HG03460 (cell line): Measurements from ENCODE around the gene RNFT2.
A peak's percentile ranks its signal among the peaks of the same experiment; 100 is the strongest.
"Not testable (repeated sequence)": the region's sequence is repeated elsewhere in the genome, so short reads cannot be mapped to it uniquely, and the experiment has no call there.

Experiments
- ATAC-seq: cut with Tn5 transposase; IDR thresholded peaks from one replicate; pipeline ENCODE4 v1.9.1; 2021; ENCODE audit not compliant: unreplicated experiment

Gene RNFT2

DNA sequence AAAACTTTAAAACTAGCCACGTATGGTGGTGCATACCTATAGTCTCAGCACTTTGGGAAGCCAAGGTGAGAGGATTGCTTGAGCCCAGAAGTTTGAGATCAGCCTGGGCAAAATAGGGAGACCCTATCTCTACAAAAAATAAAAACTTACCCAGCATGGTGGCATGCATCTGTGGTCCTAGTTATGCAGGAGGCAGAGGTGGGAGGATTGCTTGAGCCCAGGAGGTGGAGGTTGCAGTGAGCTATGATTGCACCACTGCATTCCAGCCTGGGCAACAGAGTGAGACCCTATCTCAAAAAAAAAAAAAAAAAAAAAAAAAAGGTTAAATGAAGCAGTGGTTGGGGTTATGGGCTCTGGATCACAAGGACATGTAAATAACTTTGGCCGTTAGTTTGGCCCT lies 4.7 kb downstream of the RNFT2 start:
- not testable (repeated sequence) for ATAC-seq

DNA sequence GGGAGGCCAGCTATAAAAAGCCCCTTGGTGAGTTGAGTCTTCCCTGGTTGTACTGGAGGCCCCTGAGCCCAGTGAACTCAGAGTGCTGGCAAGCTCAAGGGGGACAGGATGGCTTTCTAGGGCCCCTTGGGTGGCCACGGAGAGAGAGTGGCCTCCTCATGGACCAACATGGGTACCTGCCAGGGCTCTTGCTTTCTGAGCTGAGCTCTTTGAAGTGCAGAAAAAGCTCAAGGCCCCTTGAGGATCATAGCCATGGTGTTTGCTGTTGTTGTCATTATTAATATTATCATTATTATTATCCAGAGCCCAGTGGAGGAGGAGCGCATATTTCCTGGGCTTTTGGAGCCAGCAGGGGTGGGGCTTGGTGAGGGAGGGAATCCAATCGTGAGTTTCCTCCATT lies 6.7 kb downstream of the RNFT2 start:
- ATAC-seq: no peak

DNA sequence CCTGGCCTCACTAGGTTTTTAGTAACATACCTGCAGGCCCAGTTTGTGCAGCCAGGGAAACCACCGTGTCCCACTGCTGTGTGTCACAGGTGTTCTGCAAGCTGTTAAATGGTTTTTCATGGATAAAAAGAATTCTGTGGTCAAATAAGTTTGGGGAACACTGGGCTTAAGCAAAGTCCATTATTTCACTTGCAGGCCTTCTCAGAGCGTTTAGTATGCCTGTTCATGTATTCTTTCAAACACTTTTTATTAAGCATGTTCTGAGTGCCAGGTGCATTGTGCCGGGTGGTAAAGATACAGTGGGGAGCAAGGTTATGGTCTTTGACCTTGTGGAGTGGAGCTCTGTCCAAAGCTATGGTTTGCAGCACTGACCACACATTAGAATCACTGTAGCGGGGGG lies 7.4 kb downstream of the RNFT2 start:
- no peak for ATAC-seq

DNA sequence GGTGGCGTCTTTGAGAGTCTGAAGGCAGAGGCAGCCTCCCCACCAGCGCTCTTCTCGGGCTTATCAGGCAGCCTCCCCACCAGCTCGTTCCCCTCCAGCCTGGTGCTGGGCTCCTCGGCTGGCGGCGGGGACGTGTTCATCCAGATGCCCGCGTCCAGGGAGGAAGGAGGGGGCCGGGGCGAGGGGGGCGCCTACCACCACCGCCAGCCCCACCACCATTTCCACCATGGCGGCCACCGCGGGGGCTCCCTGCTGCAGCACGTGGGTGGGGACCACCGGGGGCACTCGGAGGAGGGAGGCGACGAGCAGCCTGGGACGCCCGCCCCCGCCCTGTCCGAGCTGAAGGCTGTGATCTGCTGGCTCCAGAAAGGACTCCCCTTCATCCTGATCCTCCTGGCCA lies 11.8 kb downstream of the RNFT2 start:
- no peak for ATAC-seq

DNA sequence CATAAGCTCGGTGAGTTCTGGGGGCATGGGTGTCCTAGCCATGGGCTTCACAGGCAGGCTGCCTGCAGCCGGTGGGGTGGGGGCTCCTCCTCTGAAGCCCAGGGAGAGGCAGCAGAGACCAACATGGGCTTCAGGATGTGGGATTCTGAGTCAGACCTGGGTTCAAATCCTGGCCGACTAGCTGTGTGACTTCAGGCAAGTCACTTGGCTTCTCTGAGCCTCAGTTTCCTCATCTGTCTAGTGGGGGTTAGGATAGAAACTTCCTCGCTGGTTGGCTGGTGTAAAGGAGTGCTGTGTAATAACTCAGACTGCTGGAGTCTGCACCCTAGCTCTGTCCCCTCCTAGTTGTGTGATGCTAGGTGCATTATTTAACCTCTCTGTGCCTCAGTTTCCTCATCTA lies 12.2 kb downstream of the RNFT2 start:
- ATAC-seq: no peak

DNA sequence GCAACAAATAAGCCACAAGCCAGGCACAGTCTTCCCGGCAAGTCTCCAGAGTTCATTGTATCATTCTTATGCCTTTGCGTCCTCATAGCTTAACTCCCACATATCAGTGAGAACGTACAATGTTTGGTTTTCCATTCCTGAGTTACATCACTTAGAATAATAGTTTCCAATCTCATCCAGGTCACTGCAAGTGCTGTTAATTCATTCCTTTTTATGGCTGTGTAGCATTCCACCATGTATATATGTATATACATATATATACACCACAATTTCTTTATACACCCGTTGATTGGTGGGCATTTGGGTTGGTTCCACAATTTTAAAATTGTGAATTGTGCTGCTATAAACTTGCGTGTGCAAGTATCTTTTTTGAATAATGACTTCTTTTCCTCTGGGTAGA lies 16.0 kb downstream of the RNFT2 start:
- not testable (repeated sequence) for ATAC-seq

DNA sequence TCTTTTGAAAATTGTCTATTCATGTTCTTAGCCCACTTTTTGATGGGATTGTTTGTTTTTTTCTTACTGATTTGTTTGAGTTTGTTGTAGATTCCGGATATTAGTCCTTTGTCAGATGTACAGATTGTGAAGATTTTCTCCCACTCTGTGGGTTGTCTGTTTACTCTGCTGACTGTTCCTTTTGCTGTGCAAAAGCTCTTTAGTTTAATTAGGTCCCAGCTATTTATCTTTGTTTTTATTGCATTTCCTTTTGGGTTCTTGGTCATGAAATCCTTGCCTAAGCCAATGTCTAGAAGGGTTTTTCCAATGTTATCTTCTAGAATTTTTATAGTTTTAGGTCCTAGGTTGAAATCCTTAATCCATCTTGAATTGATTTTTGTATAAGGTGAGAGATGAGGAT lies 16.7 kb downstream of the RNFT2 start:
- ATAC-seq: not testable (repeated sequence)

DNA sequence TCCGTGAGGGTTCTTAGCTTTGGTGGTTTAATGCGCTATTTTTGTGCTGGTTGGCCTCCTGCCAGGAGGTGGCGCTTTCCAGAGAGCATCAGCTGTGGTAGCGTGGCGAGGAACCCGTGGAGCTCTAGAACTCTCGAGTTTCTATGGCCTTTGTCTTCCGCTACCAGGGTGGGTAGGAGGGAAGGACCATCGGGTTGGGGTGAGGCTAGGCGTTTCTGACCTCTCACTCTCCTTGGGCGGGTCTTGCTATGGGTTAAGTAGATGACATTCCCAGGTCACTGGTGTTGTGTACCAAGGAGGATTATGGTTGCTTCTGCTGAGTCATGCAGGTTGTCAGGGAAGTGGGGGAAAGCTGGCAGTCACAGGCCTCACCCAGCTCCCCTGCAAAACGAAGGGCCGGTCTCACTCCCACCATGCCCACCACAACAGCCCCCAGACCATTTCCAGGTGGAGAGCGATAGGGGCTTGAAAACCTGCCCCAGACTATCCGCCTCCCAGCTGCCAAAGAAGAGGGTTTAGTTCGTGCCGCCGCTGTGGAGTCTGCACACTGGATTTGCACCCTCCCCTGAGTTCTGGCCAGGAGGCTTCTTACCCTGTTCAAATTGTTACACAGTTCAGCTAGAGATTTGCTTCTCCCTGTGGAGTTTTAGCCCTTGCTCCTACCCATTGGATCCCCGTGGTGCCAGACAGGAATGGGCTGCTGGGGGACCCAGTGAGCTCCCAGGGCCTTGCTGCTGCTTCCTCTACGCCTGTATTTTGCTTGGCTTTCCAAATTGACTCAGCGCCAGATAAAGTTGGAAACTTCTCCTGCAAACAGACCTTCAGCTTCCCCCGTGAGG lies 21.9 kb downstream of the RNFT2 start:
- peak; percentile 75 for ATAC-seq

DNA sequence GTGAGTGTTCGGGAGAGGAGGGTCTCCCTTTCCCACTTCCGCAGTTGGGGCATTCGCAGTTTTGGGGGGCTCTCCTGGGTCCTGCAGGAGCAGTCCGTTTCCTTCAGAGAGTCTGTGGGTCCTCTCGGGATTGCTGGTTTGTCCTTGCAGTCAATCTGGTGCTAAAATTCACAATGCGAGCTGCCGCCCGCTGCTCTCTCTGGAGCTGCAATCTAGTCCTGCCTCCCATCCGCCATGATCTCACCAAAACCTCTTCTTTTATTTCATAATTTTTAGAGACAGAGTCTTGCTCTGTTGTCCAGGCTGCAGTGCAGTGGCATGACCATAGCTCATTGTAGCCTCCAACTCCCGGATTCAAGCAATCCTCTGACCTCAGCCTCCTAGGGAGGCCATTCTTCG lies 22.5 kb downstream of the RNFT2 start:
- no peak for ATAC-seq

DNA sequence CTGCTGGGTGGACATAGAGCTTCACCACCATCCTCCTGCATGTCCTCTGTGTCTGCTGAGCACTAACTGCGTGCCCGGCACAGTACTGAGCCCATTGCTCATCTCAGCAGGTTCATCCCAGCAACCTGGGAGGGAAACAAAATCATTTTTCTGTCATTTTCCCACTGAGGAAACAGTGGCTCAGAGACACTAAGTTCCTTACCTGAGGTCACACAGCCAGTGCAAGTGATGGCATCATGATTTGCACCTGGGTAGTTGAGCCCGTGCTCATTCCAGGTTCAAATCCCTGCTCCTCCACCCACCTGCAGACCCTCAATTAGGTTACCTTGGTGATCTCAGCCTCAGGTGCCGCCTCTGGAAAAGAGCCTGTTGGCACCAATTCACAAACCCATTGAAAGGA lies 23.4 kb downstream of the RNFT2 start:
- ATAC-seq: no peak

DNA sequence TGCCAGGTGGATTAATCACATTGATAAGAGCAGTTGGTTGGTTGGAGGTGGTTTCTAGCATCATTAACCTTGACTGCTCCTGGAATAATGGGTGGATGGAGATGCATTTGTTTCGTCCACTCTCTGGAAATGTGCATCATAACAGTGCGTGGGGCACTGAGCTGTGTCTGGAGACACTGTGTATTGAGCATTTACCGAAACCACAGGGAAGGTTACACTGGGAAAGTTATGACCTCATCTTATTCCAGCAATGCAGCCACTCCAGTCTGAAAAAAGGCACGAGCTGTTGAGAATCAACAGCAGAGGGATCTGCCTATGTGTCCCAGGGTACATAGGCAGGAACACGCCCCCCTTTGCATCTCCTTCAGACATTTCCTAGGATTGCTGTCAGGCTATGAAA lies 27.2 kb downstream of the RNFT2 start:
- ATAC-seq: no peak

DNA sequence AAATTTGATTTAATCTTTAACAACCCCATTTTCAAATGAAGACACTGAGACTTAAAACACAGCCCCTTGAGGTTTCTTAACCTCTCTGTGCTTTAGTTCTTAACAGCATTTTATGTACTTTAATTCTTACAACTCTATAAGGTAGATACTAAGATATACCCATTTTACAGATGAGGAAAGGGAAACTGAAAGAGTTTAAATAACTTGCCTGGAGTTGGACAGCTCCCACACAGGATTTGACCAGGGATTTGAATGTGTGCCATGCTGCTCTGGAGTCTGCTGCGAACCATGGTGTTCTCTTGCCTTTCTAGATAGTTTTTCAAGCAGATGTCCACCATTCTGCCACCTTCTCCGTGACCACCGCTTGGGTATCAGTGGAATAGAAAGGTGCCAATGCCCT lies 28.2 kb downstream of the RNFT2 start:
- no peak for ATAC-seq

DNA sequence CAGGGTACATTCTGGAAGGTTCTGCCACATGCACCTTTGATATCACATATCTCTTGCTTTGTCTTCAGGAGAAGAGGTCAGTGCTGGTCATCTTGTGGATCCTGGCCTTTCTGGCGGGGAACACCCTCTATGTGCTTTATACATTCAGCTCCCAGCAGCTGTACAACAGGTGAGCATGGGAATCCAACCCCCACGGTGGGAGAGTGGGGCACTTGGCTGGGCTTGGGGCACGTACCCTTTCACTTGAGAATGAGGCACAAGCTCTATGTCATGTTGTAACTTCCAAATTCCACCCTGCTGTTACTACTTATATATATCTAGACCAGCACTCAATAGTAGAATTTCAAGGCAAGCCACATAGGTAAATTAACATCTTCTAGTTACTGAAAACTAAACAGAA lies 28.6 kb downstream of the RNFT2 start:
- ATAC-seq: no peak

DNA sequence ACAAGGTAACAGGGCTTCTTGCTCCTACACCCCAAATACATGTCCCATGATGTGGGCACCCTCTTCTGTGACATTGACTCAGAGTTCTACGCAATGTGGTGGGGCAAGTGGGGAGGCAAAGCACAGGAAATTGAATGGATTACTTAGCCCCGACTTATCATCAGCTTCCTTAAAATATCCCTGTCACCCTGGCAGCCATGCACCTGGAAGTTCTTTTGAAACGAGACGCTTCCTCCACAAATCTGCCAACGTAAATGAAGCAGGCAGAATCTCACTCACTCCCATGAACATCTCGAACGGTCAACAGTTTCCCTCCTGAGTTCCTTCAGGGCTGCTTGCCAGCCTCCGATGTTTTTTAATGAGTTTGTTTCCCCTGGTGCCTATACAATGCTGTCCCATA lies 33.5 kb downstream of the RNFT2 start:
- no peak for ATAC-seq

DNA sequence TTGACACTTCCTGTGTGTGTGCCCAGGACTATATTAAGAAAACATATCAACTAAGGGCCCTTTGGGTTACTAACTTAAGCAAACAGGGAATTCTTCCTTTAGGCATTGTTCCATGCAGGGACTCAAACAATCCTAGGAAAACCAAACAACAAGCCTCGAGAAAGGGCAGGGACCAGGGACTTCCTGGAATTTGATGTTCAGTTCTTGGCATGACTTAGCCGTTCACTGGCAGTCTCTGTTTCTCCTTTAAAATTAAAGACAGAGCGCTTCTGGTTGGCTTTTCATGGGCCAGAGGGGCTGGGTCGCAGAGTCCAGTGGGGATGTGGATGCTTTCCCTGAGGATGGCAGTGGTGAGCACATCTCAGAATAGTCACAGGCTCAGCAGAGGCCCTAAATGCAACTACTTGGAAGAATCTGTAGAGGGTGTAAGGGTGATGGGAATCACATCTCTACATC lies 35.2 kb downstream of the RNFT2 start:
- ATAC-seq: no peak

DNA sequence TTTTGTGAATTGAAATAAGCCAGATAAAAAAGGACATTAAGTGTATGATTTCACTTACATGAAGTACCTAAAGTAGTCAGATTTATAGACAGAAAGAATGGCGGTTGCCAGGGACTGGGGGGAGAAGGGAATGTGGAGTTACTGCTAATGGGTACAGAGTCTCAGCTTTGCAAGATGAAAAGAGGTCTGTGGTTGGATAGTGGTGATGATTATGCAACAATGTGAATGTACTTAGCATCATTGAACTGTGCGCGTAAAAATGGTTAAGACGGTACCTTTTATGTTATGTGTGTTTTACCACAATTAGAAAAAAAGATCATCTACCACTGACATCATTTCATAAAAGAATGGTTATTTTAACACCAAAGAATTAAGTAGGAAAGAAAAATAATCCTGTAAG lies 35.9 kb downstream of the RNFT2 start:
- ATAC-seq: no peak

DNA sequence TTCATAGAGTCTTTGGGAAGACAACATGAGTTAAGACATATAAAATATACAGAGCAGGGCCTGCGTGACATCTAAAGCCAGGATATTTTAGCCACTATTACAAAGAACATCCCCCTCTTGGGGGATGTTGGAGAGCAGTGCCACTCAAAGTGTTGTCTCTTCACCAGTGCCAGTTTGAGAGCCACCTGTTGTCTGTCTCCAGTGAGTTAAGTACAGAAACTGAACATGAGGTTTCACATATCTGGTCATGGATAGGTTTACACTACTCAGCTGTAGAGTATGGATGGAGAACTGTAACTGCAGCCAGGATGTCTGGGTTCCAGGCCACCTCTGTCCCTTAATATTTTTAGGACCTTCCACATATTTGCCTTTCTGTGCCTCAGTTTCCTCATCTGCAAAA lies 39.1 kb downstream of the RNFT2 start:
- no peak for ATAC-seq

DNA sequence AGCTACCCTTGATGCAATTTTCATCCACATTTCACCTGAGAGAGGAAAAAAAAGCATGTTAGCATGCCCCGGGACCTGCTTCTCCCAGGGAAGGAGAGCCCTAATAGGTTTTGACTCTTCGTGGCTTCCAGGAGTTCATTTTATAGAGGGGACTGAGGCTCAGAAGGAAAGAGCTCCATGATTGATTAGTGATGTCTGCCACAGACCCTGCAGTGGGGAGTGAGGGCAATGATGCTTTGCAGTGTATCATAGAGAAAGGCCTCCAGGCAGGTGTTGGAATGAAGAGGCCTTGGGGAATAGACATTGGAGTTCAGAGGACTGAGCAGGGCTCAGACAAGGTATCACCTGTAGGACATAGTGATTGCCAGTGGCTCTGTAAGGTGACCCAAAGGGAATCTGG lies 41.5 kb downstream of the RNFT2 start:
- ATAC-seq: no peak

DNA sequence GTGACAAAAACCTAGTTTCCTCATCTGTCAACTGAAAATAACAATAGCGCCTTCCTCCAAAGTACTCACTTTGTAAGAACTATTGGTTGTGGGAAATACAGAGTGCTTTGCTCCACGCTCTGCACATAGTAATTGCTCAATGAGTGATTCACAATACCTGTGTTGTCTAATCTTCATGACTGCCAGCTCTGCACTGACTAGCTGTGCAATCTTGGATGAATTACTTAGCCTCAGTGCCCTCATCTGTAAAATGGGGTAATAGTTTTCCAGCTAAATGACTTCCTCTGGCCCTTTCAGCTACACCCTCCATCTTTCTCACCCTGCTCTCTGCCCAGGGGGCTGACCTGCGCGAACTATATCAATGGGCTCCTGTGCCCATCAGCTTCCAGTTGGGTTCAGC lies 42.8 kb downstream of the RNFT2 start:
- ATAC-seq: no peak

DNA sequence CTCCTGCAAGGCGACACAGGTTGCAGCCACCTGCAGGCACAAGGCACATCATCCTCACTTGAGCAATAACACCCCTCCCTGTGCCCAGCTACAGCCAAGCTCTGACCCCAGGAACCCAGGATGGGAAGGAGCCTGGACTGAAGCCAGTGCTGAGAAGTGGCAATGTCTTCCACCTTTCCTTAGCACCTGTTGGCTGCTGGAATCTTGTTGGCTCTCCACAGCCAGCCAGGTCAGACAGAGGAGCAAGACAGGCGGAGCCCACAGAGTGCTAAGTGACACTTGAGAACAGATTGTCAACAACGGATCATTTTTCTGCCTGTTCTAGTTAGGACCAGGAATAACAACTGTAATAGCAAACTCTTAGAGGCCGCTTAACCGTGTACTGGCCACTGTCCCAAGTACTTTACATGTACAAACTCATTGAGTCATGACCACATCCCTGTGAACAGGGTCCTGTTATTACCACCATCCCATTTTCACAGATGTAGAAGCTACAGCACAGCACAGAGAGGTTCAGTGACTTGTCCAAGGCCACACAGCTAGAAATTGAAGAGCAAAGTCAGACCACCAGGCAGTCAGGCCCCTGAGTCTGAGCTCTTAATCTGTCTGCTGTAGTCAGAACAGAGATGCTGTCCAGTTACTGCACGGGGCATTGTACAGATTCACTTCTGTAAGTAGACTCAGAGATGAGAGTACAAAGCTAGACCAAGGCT lies 45.6 kb downstream of the RNFT2 start:
- no peak for ATAC-seq

DNA sequence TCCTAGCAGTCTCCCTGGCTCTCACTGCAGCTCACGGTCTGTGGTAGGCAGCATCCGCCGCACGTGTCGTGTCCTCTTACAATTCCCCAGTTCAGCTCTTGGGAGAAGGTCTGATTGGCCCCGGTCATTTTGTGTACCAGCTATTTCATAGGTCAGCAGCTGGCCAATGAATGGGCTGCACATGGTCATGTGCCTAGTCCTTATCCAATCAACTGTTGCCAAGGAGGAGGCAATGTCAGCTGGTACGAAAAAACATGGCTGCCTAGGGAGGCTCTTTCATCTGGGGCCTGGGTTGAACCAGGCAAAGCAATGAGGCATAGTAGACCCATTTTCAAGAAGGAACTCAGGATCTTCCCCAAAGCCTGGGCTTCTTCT lies 46.1 kb downstream of the RNFT2 start:
- ATAC-seq: no peak

DNA sequence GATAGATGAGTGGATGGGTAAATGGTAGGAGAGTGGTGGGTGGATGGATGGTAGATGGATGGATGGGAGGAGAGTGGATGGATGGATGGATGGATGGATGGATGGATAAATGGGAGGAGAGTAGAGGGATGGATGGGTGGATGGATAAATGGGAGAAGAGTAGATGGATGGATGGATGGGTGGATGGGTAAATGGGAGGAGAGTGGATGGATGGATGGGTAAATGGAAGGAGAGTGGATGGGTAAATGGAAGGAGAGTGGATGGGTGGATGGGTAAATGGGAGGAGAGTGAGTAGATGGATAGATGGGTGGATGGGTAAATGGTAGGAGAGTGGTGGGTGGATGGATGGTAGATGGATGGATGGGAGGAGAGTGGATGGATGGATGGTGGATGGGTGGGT lies 51.4 kb downstream of the RNFT2 start:
- not testable (repeated sequence) for ATAC-seq

DNA sequence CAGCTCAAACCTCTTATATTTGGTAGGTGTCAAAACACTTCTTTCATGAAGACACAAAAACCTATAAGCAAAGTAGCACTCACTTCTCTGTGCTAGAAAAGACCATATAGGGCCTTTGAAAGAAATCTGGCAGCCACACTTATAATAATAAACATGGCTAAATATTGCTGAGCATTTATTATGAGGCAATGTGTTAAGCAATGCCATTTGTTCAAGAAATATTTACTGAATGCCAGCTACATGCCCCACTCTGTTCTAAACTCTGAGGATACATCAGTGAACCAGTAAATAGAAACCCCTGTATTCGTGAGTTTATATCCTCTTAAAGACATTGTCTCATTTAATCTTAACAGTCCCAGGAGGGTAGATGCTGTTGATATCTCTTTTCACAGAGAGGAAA lies 52.0 kb downstream of the RNFT2 start:
- ATAC-seq: no peak
